Stimulated activated CD8-positive, alpha-beta memory T cell treated with anti-CD3 and anti-CD28 coated beads, Interleukin-4, amount 100 ng/mL, for 48 hours (primary cell): ENCODE results near the gene CASD1.

Source experiments
- DNase-seq: peaks from one replicate; pipeline ENCODE4 v3.0.0-alpha.2; 2020

The CASD1 gene

DNA sequence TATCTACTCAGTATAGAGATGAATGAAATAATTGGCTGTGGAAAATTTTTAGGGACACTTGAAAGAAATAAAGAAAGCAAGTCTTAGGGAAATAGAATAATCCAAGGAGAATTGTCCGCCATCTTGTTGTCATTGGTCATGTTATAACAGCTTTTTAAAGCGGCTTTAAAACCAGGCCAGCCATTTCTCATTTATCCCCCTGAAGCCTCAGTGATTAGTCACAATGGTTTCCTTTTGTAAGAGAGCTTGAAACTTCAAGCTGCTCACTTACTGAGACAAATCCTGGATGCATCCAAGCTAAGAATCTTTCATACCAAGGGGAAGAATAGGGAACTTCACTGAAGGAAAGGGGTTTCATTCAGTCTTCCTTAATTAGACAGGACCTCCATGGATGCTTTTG lies 78.5 kb downstream of the CASD1 start:
- DNase-seq: no peak

DNA sequence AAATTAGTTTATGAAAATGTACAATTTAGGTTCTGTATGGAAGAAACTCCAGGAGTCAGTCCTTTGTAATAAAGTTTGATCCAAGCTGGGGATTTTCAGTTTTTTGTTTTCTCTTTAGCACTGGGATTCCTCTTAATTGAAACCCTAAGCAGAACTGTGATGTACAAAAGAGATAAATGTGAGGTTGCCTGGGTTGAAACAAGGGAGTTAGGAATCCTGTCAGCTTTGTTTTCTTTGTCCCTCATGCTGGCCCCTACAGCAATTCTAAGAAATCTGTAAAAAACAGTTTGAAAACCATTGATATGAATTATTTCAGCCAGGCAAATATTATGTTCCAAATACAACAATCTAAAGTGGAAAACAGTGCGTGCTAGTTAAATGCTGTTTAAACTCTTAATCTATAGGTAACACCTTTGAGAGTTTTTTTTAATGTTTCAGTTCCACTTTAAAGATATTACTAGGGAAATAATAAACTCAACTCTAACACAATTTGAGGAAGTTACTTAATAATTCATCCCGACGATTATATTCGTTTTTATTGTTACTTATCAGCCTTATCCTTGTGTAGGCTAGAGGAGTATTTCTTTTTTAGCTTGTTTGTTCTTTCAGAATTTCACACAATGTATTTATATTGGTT lies 81.0 kb downstream of the CASD1 start:
- DNase-seq: no peak

DNA sequence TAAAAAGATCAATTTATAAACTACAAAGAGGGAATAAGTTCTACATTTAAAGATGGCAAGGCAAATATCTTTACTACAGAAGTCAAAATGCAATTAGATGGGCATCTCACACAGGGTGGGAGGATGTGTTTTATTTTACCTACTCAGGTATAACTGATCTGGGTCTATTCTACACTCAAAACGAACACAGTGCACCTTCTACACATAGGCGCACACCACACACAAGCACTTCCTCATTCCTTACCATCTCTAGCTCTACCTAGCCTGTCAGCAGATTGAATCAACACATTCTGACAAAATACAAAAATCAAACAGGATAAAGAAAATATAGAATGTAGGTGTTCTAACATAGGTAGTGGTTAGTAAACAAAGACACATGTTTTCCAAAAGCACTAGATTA lies 81.6 kb downstream of the CASD1 start:
- DNase-seq: no peak

DNA sequence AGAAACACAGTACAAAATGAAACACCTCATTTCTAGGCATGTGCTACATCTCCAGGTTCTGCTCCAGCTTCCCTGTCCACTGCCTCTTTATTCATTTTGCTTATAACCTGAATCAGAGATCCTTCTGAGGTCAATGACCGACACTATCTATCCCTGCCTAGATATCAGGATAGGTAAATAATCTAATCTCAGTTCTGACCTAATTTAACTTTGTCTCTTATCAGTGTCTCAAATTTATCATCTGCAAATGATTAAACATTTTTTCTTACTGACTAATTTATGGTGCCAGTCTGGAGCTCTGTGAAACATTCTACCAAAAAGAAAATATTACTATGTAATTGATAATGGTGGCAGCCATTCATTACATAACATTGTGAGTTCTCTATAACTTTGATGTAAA lies 85.3 kb downstream of the CASD1 start:
- no peak for DNase-seq

DNA sequence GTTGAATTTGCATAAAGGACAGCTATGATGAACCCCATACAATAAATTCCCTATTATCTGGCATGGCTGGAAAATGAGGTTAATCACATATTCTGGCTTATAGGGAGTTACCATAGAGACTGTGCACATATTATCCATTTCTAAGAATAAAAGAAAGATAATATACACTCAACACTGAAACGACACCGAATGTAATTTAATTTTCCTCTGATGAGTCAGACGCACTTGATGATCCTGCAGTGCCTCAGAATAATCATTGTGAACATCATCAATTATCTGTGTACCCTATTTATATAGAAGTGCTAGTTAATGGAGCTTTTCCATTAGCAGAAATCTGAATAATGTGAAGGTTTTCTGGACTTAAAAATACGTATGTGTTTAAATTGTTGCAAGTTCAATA lies 86.1 kb downstream of the CASD1 start:
- no peak for DNase-seq

DNA sequence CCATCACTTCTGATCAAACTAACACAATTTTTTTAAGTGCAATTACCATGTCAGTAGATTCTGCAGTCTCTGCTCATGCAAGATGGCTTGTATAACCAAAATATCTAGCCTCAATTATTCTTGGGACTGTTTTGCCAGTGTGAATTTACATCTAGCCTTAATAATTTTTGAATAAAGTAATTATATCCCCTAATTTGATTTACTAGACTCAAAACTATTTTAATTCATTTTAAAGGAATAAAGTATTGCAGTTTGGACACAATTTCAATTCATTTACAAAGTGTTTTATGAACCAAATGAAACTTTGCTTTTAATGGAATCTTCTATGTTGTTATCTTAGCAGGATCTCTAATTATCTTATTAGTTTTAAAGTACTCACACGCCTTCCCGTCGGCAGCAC lies 90.7 kb downstream of the CASD1 start:
- no peak for DNase-seq

DNA sequence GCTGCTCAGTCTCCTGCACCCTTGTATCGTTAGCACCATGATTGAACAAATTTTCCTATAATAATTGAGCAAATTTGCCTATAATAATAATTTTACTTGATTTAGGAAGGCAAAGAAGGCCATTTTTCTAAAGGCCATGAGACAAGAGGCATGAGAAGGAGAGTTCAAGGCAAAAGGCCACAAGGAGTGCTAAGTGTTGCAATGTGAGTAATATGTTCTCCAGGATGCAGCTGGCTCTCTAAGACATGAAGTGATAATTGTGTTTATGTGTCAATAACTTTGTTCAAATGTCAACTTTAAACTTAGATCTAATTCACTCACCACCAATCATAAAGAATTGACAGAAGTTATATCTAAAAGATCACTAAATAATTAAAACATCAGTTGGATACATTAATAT lies 92.6 kb downstream of the CASD1 start:
- no peak for DNase-seq

DNA sequence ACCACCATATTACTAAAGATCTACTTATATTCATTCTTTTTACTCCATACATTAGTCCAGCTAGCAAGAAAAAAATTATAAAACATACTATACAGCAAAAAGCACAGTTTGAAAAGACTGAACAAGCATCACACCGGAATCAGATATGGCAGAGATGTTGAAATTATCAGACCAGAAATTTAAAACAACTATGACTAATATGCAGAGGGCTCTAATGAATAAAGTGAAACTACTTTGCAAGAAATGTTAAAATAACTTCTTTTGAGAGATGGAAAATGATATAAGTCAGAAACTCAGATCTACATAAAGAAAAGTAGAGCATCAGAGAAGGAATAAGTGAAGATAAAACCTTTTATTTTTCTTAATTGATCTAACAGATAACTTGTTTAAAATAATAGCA lies 95.4 kb downstream of the CASD1 start:
- no peak for DNase-seq
